GM12864 (cell line): ENCODE data around the gene FNDC7.

Source experiments
- DNase-seq: peaks from one replicate; pipeline ENCODE4 v3.0.0-alpha.2; 2011; ENCODE audit warnings: low read depth
- H3K4me3 ChIP-seq: 2 replicates; pipeline ENCODE4 v1.5.1; 2011; ENCODE audit warnings: mild to moderate bottlenecking, low read depth, low read length, control low read depth
- TF ChIP-seq, protein P1 (sequence below): IDR thresholded peaks from 2 replicates; pipeline ENCODE4 v1.5.1; 2011; ENCODE audit warnings: low read depth, mild to moderate bottlenecking, moderate library complexity, low read length, control low read depth, inconsistent platforms; ENCODE audit errors: missing control alignments

The FNDC7 gene

DNA sequence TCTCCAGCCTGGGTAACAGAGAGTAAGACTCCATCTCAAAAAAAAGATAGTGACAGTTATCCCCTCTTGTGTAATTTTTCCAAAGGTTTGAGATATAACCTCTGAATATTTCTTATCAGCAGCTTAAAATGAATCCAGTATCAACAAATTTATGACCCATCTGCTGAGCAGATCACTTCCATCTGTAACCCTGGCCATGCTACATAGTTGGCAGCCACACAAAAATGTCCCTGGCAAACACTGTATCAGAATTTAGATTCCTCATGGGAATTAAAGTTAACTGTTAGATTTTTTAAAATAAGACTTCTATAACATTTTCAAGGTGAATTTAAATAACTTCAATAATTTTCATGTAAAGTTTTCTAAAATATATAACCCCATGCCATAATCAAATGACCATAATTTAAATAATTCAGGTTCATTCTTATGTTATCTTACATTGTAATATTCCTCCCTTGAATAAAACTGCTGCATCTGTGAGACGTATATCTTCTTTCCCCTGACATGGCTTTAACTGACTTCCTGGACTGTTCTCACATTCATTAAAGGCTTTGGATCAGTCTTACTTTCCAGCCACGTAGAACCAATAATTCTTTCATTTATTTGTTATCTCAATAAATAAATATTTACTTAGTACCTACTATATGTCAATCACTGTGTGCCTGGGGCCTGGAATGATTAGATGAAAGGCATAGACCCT lies 25.9 kb upstream of the FNDC7 start:
- TF ChIP-seq, protein P1, sequence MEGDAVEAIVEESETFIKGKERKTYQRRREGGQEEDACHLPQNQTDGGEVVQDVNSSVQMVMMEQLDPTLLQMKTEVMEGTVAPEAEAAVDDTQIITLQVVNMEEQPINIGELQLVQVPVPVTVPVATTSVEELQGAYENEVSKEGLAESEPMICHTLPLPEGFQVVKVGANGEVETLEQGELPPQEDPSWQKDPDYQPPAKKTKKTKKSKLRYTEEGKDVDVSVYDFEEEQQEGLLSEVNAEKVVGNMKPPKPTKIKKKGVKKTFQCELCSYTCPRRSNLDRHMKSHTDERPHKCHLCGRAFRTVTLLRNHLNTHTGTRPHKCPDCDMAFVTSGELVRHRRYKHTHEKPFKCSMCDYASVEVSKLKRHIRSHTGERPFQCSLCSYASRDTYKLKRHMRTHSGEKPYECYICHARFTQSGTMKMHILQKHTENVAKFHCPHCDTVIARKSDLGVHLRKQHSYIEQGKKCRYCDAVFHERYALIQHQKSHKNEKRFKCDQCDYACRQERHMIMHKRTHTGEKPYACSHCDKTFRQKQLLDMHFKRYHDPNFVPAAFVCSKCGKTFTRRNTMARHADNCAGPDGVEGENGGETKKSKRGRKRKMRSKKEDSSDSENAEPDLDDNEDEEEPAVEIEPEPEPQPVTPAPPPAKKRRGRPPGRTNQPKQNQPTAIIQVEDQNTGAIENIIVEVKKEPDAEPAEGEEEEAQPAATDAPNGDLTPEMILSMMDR, result no peak
- DNase-seq, result no peak
- no peak overlapping the region for H3K4me3 ChIP-seq

DNA sequence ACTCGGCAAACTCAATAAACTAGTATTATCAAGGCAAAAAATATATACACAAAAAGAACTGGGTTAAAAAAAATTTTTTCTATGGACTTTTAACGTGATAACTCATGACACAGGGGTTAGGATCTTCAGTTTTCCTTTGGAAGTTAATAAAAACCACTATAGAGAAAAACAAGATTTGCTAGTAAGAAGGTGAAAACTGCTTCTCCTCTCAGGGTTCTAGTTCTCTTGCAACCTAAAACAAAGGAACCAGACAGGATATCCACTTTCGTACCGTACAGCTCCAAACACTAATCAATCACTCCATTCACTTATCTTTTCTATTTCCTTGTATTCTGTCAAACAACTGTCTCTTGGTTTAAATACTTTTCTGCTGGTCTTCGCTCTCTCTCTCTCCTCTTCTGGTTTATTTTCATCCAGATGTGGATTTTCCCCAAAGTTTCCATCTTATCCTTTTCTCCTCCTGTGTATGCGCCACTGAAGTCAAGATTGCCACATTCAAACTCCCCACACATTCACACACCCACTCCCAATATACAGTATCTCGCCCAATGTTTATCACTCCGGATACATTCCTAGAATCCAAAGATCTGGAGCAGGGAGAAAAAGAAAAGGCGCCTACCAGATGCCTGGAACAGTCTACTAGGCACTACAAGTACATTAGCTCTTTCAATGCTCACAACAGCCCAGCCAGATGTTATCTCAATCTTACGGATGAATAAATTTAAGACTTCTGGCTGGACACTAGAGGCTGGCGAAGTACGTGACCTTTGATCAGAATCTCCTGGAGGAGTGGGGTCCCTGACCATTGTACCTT lies 21.4 kb upstream of the FNDC7 start:
- DNase-seq, result no peak
- TF ChIP-seq, protein P1, result no peak
- peak overlapping the region; percentile 84 for H3K4me3 ChIP-seq

DNA sequence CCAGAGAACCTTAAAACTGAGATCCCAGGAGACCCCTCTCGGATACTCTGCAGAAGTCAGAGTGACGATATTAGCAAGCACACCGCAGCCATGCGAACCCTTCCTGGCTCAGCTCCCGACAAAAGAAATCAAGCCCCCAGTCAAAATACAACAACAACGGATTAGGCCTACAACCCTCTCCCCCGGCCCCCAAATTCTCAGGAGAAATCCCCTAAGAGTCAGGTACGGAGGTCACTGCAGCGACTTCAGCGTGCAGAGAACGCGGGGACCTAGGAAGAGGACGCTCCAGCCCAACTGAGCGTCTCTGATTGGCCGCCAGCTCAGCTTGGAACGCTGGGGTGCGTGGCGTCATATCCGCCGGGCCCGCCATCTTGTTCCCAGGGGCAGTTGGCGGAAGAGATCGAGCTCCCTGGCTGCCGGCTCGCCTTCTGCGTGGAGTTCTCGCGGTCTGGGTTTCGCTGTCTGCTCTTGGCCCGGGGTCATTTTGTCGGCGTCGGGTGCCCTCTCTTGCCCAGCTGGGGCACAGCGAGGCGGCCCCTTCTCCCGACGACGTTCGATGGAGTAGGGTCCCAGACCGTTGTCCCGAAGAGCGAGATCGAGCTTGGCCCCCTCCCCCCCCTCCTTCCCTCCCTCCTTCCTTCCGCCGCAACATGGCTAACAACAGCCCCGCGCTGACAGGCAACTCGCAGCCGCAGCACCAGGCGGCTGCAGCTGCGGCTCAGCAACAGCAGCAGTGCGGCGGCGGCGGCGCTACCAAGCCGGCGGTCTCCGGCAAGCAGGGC lies 20.6 kb upstream of the FNDC7 start, which contains the start of gene PRPF38B:
Gene PRPF38B, plus strand, starts transcription at position 369 of the 782 bp plus-strand sequence. Its CDS starts 282 bp downstream, at position 651.
- peak; percentile 68 for DNase-seq
- TF ChIP-seq, protein P1, result no peak
- H3K4me3 ChIP-seq, result peak within 1 kb of the TSS; percentile 84

DNA sequence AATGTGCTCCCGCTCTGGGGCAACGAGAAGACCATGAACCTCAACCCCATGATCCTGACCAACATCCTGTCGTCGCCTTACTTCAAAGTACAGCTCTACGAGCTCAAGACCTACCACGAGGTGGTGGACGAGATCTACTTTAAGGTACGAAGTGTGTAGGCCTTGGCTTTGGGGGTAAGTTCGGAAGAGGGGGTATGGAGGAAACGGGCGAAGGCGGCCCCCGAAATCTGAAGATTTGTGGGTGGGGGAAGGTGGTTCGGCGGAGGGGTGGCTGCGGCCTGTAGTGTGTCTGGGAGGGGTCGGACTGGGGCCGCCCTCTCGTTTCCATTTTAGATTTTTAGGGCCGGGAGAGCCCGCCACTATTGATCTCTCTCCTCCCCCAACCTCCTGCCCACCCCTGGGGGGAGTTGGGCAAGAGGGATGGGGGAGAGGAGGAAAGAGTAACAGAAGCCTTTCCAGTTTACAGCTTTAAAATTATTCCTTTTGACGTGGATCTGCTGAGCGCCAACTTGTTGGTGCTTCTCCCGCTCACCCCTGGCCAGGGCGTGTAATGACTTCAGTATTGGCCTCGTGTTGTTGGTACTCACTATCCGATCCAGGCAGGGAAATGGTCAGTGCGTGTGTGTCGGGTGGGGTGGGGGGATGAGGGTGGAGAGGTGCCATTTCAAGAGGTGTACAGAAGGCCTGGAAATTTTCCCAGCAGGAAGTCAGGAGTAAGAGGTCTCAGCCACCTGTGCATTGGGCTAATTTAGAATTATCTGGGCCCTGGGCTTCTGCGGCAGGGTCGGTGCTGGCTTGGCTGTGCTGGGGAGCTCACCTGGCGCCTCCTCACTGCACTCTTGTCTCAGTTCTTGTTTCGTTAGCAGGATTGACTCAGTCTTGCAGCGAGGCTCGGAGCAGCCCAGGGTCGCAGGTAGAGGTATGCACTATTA lies 19.7 kb upstream of the FNDC7 start:
- peak overlapping the region; percentile 84 for H3K4me3 ChIP-seq
- peak; percentile 54 for DNase-seq

DNA sequence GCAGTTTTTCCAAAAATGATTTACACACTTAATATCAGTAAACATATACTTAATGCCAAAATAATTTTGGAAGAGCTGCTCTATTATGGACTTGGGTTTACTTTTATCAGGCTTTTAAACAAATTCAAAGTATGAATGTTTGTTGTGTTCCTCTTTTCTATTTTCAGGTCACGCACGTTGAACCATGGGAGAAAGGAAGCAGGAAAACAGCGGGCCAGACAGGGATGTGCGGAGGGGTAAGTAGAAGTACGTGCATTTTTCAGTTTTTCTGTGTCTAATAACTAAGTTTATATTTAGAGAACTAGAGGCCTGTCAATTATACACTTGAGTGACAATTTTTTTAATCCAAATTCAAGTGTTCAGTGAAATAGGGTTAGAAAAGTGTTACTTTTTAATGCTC lies 17.2 kb upstream of the FNDC7 start:
- no peak for DNase-seq
- TF ChIP-seq, protein P1, result no peak
- H3K4me3 ChIP-seq, result no peak overlapping the region

More for the DNA sequence above, 19.7 kb upstream of the FNDC7 start:
- TF ChIP-seq, protein P1, result peak; percentile 22
